ENCODE data around the gene ETV6. TPM values are rescaled to one million over a fixed set of nuclear protein-coding genes. Genes with fewer than 3 reads are reported as not detected.

The ETV6 gene
- total RNA-seq, 1 experiment from 2014 or later = 19.3 TPM

DNA sequence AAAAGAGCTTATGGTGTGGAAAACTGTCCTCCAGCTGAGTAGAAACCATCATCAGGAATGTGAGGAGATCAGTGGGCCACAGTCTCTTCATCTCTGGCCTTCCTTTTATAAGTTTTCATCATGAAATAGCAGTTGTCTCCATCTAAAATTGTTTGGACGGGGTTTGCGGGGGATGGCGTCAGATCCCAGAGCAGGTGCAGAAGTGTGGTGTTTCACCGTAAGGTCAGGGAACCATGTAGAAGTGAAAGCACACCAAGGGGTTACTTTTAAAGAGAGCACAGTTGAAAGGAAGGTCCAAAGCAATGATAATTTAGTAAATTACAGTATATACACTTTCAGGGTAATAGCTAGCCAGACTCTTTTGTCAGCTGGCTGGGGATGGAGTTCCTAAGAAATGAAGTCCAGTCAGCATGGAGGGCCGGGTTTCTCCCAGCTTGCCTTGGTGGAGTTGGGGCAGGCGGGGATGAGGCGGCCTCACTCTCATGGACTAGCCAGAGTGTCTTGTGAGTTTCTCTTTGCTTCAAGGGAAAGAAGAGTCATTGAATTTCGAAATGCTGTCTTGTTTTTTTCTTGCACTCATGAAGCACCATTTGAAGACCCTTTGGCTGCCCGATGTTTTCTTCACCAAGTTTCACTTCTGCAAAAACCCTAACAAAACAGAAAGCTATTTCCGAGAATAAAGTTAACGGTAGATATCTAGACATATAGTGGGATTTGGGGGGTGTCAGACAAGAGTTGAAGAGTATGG lies 100.6 kb downstream of the ETV6 start:
- TF ChIP-seq, protein P1, sequence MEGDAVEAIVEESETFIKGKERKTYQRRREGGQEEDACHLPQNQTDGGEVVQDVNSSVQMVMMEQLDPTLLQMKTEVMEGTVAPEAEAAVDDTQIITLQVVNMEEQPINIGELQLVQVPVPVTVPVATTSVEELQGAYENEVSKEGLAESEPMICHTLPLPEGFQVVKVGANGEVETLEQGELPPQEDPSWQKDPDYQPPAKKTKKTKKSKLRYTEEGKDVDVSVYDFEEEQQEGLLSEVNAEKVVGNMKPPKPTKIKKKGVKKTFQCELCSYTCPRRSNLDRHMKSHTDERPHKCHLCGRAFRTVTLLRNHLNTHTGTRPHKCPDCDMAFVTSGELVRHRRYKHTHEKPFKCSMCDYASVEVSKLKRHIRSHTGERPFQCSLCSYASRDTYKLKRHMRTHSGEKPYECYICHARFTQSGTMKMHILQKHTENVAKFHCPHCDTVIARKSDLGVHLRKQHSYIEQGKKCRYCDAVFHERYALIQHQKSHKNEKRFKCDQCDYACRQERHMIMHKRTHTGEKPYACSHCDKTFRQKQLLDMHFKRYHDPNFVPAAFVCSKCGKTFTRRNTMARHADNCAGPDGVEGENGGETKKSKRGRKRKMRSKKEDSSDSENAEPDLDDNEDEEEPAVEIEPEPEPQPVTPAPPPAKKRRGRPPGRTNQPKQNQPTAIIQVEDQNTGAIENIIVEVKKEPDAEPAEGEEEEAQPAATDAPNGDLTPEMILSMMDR (IDR thresholded peaks at IDR 0.05; ENCODE audit: unreplicated experiment) = no peak
- no TSS peak for BruUV-seq (replicated peaks)
- ChIA-PET CTCF (interaction anchor here (0.6 kb wide), 1 partner anchor 141 kb away, joined by 3 read pairs; no protein-coding TSS in a partner anchor), POLR2A (interaction anchor here (0.7 kb wide), 2 partner anchors 28 to 608 kb away, joined by 3 to 7 read pairs; no protein-coding TSS in a partner anchor)
- no peak overlapping the region for H3K27ac Mint-ChIP-seq (ENCODE audit: low read depth, unreplicated experiment)
- no peak overlapping the region for H3K4me3 Mint-ChIP-seq (ENCODE audit: unreplicated experiment)
- peaks cover 22% of the 10 kb centered on the region for H3K4me1 Mint-ChIP-seq (ENCODE audit: insufficient read depth, unreplicated experiment)
- no peak for DNase-seq (ENCODE audit: unreplicated experiment)
- H3K36me3 Mint-ChIP-seq (ENCODE audit: insufficient read depth, unreplicated experiment) = peaks cover 7% of the 10 kb centered on the region
- no peaks in the 10 kb centered on the region for H3K27me3 Mint-ChIP-seq (ENCODE audit: insufficient read depth, unreplicated experiment)
- intact Hi-C loops (cut with micrococcal nuclease) = loop anchor here (5.0 kb wide), 1 partner anchor 98 kb away; no protein-coding TSS in a partner anchor
- H3K9me3 Mint-ChIP-seq (ENCODE audit: unreplicated experiment) = no peaks in the 10 kb centered on the region

DNA sequence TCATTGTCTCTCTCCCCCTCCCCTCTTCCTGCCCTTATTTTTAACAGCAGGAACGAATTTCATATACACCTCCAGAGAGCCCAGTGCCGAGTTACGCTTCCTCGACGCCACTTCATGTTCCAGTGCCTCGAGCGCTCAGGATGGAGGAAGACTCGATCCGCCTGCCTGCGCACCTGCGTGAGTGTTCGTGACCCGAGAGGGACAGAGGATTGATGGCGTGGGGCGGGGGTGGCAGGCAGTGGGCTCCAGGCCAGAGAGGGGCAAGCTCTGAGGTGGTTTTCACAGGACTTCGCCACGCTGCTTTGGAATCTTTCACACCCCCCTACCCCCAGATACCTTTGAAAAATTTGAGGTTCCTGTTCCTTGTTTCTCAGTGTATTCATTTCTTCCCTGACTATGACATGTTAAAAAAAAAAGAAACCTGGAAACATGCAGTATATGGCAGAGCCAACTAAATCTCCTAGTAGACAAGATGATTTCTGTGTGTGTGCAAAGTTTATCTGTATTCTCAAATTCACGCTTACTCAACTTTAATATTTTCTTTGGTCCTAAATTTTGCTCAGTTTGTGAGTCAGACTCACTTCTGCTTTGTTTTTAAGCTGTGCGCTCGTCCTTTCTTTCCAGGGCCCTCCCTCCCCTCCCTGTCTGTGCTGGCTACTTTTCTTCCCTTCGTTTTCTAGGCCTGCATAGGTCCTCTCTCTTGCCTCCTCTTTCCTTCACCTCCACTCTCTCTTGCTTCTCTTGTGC lies 103.1 kb downstream of the ETV6 start:
- TF ChIP-seq, protein P1 (IDR thresholded peaks at IDR 0.05; ENCODE audit: unreplicated experiment) = no peak
- no peak for DNase-seq (ENCODE audit: unreplicated experiment)
- Mint-ChIP-seq H3K36me3 (ENCODE audit: insufficient read depth, unreplicated experiment) (peaks cover 7% of the 10 kb centered on the region), H3K4me3 (ENCODE audit: unreplicated experiment) (no peak overlapping the region), H3K9me3 (ENCODE audit: unreplicated experiment) (no peaks in the 10 kb centered on the region), H3K27me3 (ENCODE audit: insufficient read depth, unreplicated experiment) (no peaks in the 10 kb centered on the region), H3K27ac (ENCODE audit: low read depth, unreplicated experiment) (peak overlapping the region; percentile 22), H3K4me1 (ENCODE audit: insufficient read depth, unreplicated experiment) (peaks cover 1% of the 10 kb centered on the region)
- BruUV-seq (replicated peaks) = no TSS peak
- POLR2A ChIA-PET = no interaction called here
- CTCF ChIA-PET = interaction anchor here (0.5 to 0.7 kb wide), 2 partner anchors 10 to 154 kb away, joined by 3 to 4 read pairs; no protein-coding TSS in a partner anchor
- intact Hi-C loops (cut with micrococcal nuclease) = no loop called here

DNA sequence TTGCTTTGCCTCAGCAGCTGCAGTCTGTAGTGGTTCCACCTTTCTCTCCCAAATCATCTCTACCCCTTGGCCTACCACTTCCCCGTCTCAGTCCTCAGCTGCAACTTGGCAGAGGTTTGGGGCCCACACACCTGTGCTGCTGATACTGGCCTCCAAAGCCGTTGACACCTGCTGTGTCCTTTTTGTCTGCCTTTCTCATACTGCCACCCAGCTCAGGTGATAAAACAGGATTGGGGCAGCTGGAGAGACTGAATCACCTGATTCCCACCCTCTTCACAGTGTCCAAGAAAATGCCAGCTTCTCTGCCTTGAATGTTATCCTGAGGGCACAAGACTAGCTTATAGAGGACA lies 103.7 kb downstream of the ETV6 start:
- no peaks in the 10 kb centered on the region for H3K27me3 Mint-ChIP-seq (ENCODE audit: insufficient read depth, unreplicated experiment)
- CTCF ChIA-PET = interaction anchor here (0.5 to 1.0 kb wide), 3 partner anchors 9 to 153 kb away, joined by 3 to 4 read pairs (median 3); no protein-coding TSS in a partner anchor
- H3K27ac Mint-ChIP-seq (ENCODE audit: low read depth, unreplicated experiment) = peak overlapping the region; percentile 22

More for the DNA sequence above, 103.7 kb downstream of the ETV6 start:
- Mint-ChIP-seq H3K4me1 (ENCODE audit: insufficient read depth, unreplicated experiment) (no peaks in the 10 kb centered on the region), H3K4me3 (ENCODE audit: unreplicated experiment) (no peak overlapping the region), H3K36me3 (ENCODE audit: insufficient read depth, unreplicated experiment) (peaks cover 7% of the 10 kb centered on the region), H3K9me3 (ENCODE audit: unreplicated experiment) (no peaks in the 10 kb centered on the region)
- intact Hi-C loops (cut with micrococcal nuclease) = no loop called here
- DNase-seq (ENCODE audit: unreplicated experiment) = no peak
- no TSS peak for BruUV-seq (replicated peaks)
- TF ChIP-seq, protein P1 (IDR thresholded peaks at IDR 0.05; ENCODE audit: unreplicated experiment) = no peak
- POLR2A ChIA-PET = no interaction called here

All from MCF 10A (cell line).